Trophoblast cell (in vitro differentiated cells and primary cell): ENCODE data around the gene PDSS1.
"Not testable (repeated sequence)": the region's sequence is repeated elsewhere in the genome, so short reads cannot be mapped to it uniquely, and the experiment has no call there.

ENCODE experiments used
- DNase-seq, 2 donors: peaks; one replicate each; pipeline ENCODE4 v3.0.0-alpha.2; 2016
- H2AFZ ChIP-seq: 2 replicates; pipeline ENCODE4 v1.6.1; 2013; ENCODE audit warnings: low read length, moderate library complexity, mild to moderate bottlenecking; ENCODE audit not compliant: insufficient read depth, poor library complexity
- H2AK5ac ChIP-seq: 2 replicates; pipeline ENCODE4 v1.6.1; 2013; ENCODE audit warnings: mild to moderate bottlenecking, low read length
- H2BK120ac ChIP-seq: 2 replicates; pipeline ENCODE4 v1.6.1; 2013; ENCODE audit warnings: low read length, mild to moderate bottlenecking, moderate library complexity; ENCODE audit not compliant: insufficient read depth, poor library complexity
- H2BK12ac ChIP-seq: 2 replicates; pipeline ENCODE4 v1.6.1; 2013; ENCODE audit warnings: mild to moderate bottlenecking, low read length, moderate library complexity
- H2BK5ac ChIP-seq: 2 replicates; pipeline ENCODE4 v1.6.1; 2013; ENCODE audit warnings: low read length, low read depth, moderate library complexity, mild to moderate bottlenecking; ENCODE audit not compliant: poor library complexity
- H3K14ac ChIP-seq: 2 replicates; pipeline ENCODE4 v1.6.1; 2013; ENCODE audit warnings: mild to moderate bottlenecking, low read length
- H3K18ac ChIP-seq: 2 replicates; pipeline ENCODE4 v1.6.1; 2013; ENCODE audit warnings: mild to moderate bottlenecking, low read length
- H3K23ac ChIP-seq: 2 replicates; pipeline ENCODE4 v1.6.1; 2013; ENCODE audit warnings: low read length
- H3K27ac ChIP-seq: 2 replicates; pipeline ENCODE4 v1.5.1; 2013; ENCODE audit warnings: low read depth, mild to moderate bottlenecking, inconsistent platforms, low read length, moderate library complexity
- H3K27me3 ChIP-seq: 2 replicates; pipeline ENCODE4 v1.6.1; 2013; ENCODE audit warnings: inconsistent platforms, mild to moderate bottlenecking, low read length, moderate library complexity; ENCODE audit not compliant: insufficient read depth
- H3K36me3 ChIP-seq, 2 experiments: 1 replicate in 1 of 2; 2 replicates in 1 of 2; pipeline ENCODE4 v1.6.1; 2013; ENCODE audit warnings: low read length in 2 of 2, mild to moderate bottlenecking in 2 of 2, moderate library complexity in 1 of 2; ENCODE audit not compliant: insufficient read depth in 2 of 2, control insufficient read depth in 1 of 2
- H3K4ac ChIP-seq: 2 replicates; pipeline ENCODE4 v1.6.1; 2013; ENCODE audit warnings: low read depth, mild to moderate bottlenecking, low read length, moderate library complexity
- H3K4me1 ChIP-seq, 2 experiments: 1 replicate in 1 of 2; 2 replicates in 1 of 2; pipeline ENCODE4 v1.6.1; 2013; ENCODE audit warnings: low read length in 2 of 2, mild to moderate bottlenecking in 2 of 2, moderate library complexity in 1 of 2; ENCODE audit not compliant: insufficient read depth in 2 of 2, control insufficient read depth in 1 of 2
- H3K4me2 ChIP-seq: 2 replicates; pipeline ENCODE4 v1.6.1; 2013; ENCODE audit warnings: inconsistent platforms, mild to moderate bottlenecking, low read length, moderate library complexity
- H3K4me3 ChIP-seq: 2 replicates; pipeline ENCODE4 v1.5.1; 2013; ENCODE audit warnings: mild to moderate bottlenecking, low read depth, low read length, inconsistent platforms
- H3K79me1 ChIP-seq: one replicate; pipeline ENCODE4 v1.6.1; 2013; ENCODE audit warnings: low read length
- H3K79me2 ChIP-seq: 2 replicates; pipeline ENCODE4 v1.6.1; 2013; ENCODE audit warnings: low read length, mild to moderate bottlenecking; ENCODE audit not compliant: control insufficient read depth, insufficient read depth, poor library complexity
- H3K9ac ChIP-seq: 2 replicates; pipeline ENCODE4 v1.6.1; 2013; ENCODE audit warnings: mild to moderate bottlenecking, low read length
- H3K9me3 ChIP-seq: 2 replicates; pipeline ENCODE4 v1.6.1; 2013; ENCODE audit warnings: low read depth, mild to moderate bottlenecking, control low read depth, inconsistent platforms, low read length; ENCODE audit not compliant: insufficient read depth
- H4K12ac ChIP-seq: 2 replicates; pipeline ENCODE4 v1.6.1; 2013; ENCODE audit warnings: low read depth, mild to moderate bottlenecking, low read length, moderate library complexity
- H4K8ac ChIP-seq: 2 replicates; pipeline ENCODE4 v1.6.1; 2013; ENCODE audit warnings: low read depth, mild to moderate bottlenecking, low read length, moderate library complexity
- H4K91ac ChIP-seq: one replicate; pipeline ENCODE4 v1.6.1; 2013; ENCODE audit warnings: low read depth, mild to moderate bottlenecking, low read length, moderate library complexity
- WGBS: extraction: QIAGEN DNeasy Blood & Tissue Kit; methylation state at CpG from one replicate; pipeline ENCODE4 v1.1.7; 2013; ENCODE audit warnings: missing lambda C conversion rate; ENCODE audit not compliant: insufficient read length, insufficient coverage; ENCODE audit errors: extremely low coverage; 5-methylcytosine and 5-hydroxymethylcytosine counted together

PDSS1 gene

DNA sequence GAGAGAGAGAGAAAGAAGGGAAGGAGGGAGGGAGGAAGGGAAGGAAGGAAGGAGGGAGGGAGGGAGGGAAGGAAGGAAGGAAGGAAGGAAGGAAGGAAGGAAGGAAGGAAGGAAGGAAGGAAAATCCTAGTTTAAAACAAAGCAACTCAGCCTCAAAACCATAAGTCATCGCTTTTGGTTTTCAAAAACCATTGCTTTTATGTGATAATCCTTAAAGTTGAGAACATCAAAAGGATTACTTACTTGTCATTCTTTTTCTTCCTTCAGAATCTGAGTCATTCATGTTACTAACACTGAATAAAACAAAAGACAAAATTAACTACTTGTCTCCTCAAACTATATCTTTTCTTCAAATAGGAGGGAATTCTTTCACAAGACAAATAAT, 21.6 kb upstream of the PDSS1 start:
- Histone ChIP-seq H4K91ac (no peak overlapping the region), H3K79me1 (no peaks in the 10 kb centered on the region), H2BK12ac (no peak overlapping the region), H3K18ac (no peak overlapping the region), H3K27me3 (no peaks in the 10 kb centered on the region), H2BK120ac (no peak overlapping the region), H3K4me2 (no peak overlapping the region), H2BK5ac (no peak overlapping the region), H4K12ac (no peak overlapping the region), H3K36me3 (no peaks in the 10 kb centered on the region), H3K27ac (no peak overlapping the region), H3K4me1 (no peaks in the 10 kb centered on the region), H3K4me3 (no peak overlapping the region), H3K23ac (no peak overlapping the region), H2AK5ac (no peak overlapping the region), H4K8ac (no peak overlapping the region), H3K9ac (no peak overlapping the region), H3K4ac (no peak overlapping the region), H2AFZ (no peak overlapping the region), H3K9me3 (no peaks in the 10 kb centered on the region), H3K14ac (no peak overlapping the region), H3K79me2 (no peaks in the 10 kb centered on the region)
- WGBS = no CpG with 5 or more reads among the region's 1 CpG
- DNase-seq = no peak

DNA sequence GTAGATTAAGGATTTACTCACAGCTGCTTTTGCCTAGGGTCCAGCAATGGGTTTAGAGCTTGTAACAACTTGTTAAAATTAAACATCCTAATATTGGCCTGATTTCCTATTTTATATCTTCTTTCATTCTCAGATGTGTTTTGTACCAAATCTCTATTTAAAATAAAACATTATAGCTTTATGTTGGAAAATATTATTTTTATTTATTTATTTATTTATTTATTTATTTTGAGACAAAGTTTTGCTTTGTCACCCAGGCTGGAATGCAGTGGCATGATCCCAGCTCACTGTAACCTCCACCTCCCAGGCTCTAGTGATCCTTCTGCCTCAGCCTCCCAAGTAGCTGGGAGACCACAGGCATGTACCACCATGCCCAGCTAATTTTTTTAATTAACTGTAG, 17.9 kb upstream of the PDSS1 start:
- Histone ChIP-seq H2BK12ac (no peak overlapping the region), H3K4me3 (no peak overlapping the region), H3K14ac (no peak overlapping the region), H3K79me1 (no peaks in the 10 kb centered on the region), H3K4me1 (no peaks in the 10 kb centered on the region), H3K9ac (no peak overlapping the region), H3K36me3 (no peaks in the 10 kb centered on the region), H3K18ac (no peak overlapping the region), H3K23ac (no peak overlapping the region), H4K8ac (no peak overlapping the region), H3K27me3 (no peaks in the 10 kb centered on the region), H4K91ac (no peak overlapping the region), H2AK5ac (no peak overlapping the region), H2BK120ac (no peak overlapping the region), H2AFZ (no peak overlapping the region), H3K9me3 (no peaks in the 10 kb centered on the region), H3K4me2 (no peak overlapping the region), H4K12ac (no peak overlapping the region), H3K79me2 (no peaks in the 10 kb centered on the region), H2BK5ac (no peak overlapping the region), H3K4ac (no peak overlapping the region), H3K27ac (no peak overlapping the region)
- DNase-seq = no peak

- no peak overlapping the region for H3K23ac ChIP-seq
Measured at GRCh38 chr10:26681076-26681475, 16.4 kb upstream of the PDSS1 start.

DNA sequence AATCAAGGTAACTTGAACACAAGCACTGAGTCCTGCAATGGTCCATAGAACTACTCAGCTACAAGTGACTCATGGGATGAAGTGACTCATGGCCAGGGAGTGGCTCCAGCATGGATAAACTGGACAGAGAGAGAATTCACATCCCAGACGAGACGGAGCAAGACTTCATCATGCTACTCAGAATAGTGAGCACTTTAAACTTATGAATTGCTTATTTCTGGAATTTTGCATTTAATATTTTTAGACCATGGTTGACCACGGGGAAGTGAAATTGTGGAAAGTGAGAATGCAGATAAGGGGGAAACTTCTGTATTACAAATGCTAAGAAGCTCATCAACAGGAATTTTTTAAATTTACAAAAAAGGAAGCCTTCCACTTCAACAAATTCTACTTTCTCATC, 15.5 kb upstream of the PDSS1 start:
- H3K36me3 ChIP-seq, H3K27ac ChIP-seq, H3K18ac ChIP-seq, H2BK5ac ChIP-seq, H2AFZ ChIP-seq, H2BK120ac ChIP-seq, H4K12ac ChIP-seq, H3K4ac ChIP-seq, H3K4me2 ChIP-seq, H3K4me3 ChIP-seq, H3K4me1 ChIP-seq, H3K9me3 ChIP-seq, H2BK12ac ChIP-seq, H3K79me1 ChIP-seq, H3K79me2 ChIP-seq, H3K14ac ChIP-seq, H3K9ac ChIP-seq, H4K8ac ChIP-seq, H4K91ac ChIP-seq, H3K23ac ChIP-seq, H3K27me3 ChIP-seq, H2AK5ac ChIP-seq: not testable (repeated sequence)
- no CpG with 5 or more reads among the region's 3 CpGs for WGBS
- peak in 1 of 2 donors; percentile 39 for DNase-seq

More at GRCh38 chr10:26681076-26681475, 16.4 kb upstream of the PDSS1 start:
- no CpG with 5 or more reads among the region's 1 CpG for WGBS
- Histone ChIP-seq H3K27me3 (no peaks in the 10 kb centered on the region), H2AK5ac (no peak overlapping the region), H2BK120ac (no peak overlapping the region), H3K79me2 (no peaks in the 10 kb centered on the region), H3K9me3 (no peaks in the 10 kb centered on the region), H3K79me1 (no peaks in the 10 kb centered on the region), H3K9ac (no peak overlapping the region), H3K4me1 (no peaks in the 10 kb centered on the region), H3K4me2 (no peak overlapping the region), H4K8ac (no peak overlapping the region), H4K91ac (no peak overlapping the region), H3K4ac (no peak overlapping the region), H3K36me3 (no peaks in the 10 kb centered on the region), H3K4me3 (no peak overlapping the region), H3K14ac (no peak overlapping the region), H2AFZ (no peak overlapping the region), H3K18ac (no peak overlapping the region), H3K27ac (no peak overlapping the region), H4K12ac (no peak overlapping the region), H2BK12ac (no peak overlapping the region), H2BK5ac (no peak overlapping the region)
- DNase-seq = no peak

- Histone ChIP-seq H3K9ac (no peak overlapping the region), H3K27me3 (no peaks in the 10 kb centered on the region), H2BK5ac (no peak overlapping the region), H3K14ac (no peak overlapping the region), H3K23ac (no peak overlapping the region), H3K4me1 (no peaks in the 10 kb centered on the region), H4K12ac (no peak overlapping the region), H4K91ac (no peak overlapping the region), H3K4me2 (no peak overlapping the region), H2BK120ac (no peak overlapping the region), H3K36me3 (no peaks in the 10 kb centered on the region), H3K4ac (no peak overlapping the region), H4K8ac (no peak overlapping the region), H2AK5ac (no peak overlapping the region), H2BK12ac (no peak overlapping the region), H3K79me1 (no peaks in the 10 kb centered on the region), H3K18ac (no peak overlapping the region), H3K9me3 (no peaks in the 10 kb centered on the region), H3K79me2 (no peaks in the 10 kb centered on the region), H2AFZ (no peak overlapping the region), H3K4me3 (no peak overlapping the region), H3K27ac (no peak overlapping the region)
- DNase-seq = no peak
- no CpG with 5 or more reads among the region's 6 CpGs for WGBS
Measured at GRCh38 chr10:26682931-26683330, 14.6 kb upstream of the PDSS1 start.
